Effector CD8-positive, alpha-beta T cell (primary cell): ENCODE results near the gene FAF2.
"Not testable (repeated sequence)": the region's sequence is repeated elsewhere in the genome, so short reads cannot be mapped to it uniquely, and the experiment has no call there.

ENCODE experiments used
- DNase-seq: peaks from one replicate; lab custom pipeline; 2025; lab: John Stamatoyannopoulos, UW
- total RNA-seq, 4 experiments: gene quantifications; one replicate each; lab custom pipeline; 2026; lab: John Stamatoyannopoulos, UW

FAF2 gene, protein sequence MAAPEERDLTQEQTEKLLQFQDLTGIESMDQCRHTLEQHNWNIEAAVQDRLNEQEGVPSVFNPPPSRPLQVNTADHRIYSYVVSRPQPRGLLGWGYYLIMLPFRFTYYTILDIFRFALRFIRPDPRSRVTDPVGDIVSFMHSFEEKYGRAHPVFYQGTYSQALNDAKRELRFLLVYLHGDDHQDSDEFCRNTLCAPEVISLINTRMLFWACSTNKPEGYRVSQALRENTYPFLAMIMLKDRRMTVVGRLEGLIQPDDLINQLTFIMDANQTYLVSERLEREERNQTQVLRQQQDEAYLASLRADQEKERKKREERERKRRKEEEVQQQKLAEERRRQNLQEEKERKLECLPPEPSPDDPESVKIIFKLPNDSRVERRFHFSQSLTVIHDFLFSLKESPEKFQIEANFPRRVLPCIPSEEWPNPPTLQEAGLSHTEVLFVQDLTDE
- 59.9 to 74.7 (median 73.8) reads per million in 4 experiments for total RNA-seq

DNA sequence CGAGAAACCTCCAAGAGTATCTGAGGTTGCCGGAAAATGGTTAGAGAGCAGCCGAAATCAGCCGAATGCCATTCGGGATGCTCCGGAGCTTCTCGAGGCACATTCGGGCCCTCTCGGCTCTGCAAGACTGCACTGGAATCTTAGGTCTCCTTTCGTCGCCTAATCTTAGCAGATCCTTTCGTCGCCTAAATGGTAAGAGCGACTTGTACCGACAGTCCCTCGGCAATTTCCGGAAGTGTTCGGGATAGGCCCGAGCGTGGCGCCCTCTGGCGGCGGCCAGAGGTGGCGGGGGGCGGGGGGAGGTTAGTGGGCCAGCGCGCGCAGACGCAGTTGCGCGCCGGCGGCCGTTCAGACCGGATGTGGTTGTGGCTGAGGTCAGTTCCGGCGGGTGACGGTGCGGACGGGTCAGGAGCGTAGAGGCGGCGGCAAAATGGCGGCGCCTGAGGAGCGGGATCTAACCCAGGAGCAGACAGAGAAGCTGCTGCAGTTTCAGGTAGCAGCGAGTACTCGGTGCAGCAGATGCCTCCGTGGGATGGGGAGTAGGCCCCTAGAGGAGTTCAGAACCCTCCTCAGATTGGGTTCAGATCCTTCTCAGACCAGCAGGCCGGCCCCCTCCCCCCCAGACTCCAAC is at the start of gene FAF2:
TSS of gene FAF2 (plus strand) at position 408 of the 631 bp plus-strand sequence. CDS start at position 431, 23 bp downstream.
- DNase-seq, result peak; percentile 96

DNA sequence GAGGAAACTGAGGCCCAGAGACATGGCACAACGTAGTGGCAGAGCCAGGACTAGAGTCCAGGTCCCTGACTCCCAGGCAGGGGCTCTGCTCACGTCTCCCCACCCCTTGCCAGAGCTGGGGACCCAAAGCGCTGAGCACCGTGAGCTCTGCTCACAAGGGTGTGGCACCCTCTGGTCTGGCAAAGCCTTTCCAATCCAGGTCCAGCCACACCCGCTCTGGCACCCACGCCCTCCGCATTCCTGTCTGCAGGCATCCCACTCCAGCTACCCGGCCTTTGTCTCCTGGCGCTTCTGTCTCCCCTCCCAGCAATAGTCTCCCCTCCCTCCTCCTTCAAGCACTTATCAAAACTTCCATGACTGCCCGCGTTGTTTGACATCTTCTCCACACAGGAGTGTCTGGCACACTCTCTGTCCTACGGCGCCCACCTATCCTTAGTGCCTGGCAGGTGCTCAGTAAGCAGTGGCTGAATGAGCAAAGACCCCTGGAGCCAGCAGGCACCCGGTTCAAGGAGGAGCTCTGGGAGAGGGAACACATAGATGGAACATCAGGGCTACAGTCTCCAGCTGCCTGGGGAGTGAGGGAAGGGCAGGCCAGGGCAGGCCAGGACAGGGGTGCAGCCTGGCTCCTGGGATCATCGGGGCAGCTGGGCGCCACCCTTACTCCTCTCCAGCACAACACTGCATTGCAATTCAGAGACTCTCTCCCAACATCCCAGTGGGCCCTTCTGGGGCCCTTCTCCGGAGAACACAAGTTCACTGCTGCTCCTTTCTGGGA is 47.6 kb upstream of the FAF2 start:
- no peak for DNase-seq

DNA sequence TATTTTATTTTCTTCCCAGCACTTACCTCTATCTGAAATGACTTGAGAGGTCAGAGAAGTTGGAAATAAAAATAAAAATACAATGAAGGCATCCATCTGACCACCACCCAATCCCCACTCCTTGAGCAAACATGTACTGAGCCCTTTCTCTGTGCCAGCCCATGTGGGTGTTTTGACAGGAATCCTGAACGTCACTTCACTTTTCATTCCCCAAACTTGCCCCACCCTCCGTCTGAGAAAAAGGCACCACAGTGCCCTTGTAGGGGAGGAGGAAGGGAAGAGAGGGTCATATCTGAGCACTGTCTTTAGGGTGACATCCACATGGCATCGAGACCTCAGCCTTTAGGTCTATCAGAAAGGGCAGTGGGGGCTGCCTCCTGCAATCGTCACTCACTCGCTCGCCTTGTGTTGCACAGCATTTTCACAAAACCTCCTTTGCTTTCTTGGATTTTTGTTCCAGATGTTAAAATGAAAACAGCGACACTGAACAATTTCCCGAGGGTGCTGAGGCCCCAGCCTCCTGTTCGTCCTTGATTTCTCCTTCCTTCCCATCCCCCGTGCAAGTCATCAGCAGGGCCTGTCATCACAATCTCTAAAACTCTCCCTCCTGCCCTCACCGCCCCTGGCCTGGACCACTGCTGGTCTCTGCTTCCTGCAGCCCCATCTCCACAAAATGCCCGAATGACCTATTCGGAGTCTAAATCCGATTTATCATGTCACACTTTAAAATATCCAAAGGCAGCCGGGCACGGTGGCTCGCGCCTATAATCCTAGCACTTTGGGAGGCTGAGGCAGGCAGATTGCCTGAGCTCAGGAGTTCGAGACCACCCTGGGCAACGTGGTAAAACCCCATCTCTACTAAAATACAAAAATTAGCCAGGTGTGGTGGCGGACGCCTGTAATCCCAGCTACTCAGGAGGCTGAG is 46.6 kb upstream of the FAF2 start:
- DNase-seq, result no peak

DNA sequence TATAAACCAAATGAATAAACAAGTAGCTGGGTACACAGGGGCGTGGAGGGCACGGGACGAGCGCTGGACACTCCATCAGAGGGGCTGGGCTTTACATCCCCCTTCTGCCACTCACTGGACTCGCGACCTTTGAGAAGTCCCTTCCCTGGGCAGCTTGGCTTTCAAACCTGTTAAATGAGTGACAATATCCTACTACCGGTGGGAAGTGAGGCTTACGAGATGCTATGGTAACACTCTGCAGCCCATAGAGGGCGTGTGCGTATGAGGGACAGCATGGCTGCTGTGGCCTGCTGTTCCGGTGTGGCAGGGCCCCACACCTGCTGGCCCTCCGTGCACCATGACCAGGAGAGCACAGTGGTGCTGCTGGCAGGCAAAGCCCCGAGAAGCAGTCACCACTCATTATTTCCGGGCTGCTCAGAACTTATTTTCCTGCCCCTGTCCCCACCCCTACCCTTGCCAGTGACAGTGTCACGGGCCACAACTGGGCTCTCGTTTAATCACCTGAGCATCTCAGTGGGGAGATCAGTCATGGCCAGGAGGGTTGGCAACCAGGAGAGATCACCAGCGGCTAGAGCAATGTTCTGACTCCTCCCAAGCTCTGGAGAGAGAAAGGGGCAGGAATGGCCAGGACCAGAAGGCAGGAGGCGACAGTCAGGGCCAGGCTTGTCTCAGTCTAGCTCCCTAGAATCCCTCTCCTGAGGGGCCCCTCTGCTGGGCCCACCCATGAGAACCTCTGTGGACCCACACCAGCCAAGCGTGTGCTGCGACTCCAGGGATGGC is 42.3 kb upstream of the FAF2 start:
- DNase-seq, result no peak

DNA sequence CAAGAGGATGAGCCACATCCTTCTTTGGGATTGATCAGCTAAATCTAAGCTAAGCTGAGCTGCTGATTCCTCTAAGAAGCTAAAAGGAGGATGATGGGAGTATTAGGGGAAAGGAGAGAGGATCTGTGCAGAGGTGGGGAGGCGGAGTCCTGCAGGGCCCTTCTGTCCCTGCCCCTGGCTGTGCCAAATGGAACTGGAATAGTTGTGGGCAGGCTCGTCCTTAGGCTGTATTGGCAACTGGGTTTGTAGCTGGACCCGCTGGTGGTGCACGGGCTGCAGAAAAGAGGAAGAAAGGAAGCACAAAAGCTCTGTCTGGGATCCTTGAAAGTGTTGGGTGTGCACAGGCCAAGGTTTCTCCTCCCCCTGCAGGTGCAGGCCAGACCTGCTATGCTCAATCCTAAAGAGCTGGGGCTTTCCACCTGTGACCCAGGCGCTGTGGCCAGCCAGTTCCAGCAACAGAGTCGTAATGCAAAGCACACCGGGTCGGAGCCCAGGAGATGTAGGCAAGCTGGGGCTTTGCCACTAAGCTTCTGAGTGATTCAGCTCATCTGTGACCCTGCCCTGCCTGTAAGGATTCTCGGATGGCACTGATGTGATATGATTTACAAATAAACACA is 41.6 kb upstream of the FAF2 start:
- no peak for DNase-seq

DNA sequence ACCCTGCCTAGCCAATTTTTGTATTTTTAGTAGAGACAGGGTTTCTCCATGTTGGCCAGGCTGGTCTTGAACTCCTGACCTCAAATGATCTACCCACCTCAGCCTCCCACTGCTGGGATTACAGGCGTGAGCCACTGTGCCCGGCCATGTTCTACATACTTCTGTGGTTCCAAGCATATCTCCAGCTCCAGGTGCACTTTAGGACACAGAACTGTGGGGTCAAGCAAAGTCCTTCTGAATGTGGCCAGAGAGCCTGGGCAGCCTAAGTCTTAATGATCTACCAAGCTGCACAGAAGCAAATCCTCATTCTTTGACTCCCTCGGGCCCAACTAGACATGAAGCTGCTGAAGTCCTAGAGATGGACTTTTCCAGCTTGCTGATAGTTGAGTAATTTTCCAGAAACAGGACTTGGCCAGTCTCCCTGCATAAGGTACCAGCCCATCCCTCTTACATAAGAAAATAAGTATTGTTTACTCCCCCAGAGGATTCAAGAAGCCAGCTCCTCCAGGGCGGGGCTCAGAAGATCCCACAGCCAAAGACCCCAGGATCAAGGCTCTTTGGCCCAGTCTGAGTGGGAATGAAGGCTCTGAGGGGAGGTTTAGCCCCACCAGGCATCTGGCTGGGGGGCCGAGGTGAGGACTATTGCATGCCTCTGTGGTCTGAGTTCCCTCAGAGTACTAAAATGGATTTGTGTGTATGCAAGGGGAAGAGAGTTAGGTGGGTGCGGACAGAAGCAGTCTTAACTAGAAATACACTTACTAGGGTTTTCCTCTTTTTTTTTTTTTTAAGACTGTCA is 40.5 kb upstream of the FAF2 start:
- DNase-seq, result no peak

DNA sequence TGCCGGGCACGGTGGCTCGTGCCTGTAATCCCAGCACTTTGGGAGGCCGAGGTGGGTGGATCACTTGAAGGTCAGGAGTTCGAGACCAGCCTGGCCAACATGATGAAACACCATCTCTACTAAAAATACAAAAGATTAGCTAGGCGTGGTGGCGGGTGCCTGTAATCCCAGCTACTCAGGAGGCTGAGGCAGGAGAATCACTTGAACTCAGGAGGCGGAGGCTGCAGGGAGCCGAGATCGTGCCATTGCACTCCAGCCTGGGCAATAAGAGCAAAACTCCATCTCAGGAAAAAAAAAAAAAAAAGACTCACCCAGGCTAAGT is 40.0 kb upstream of the FAF2 start:
- DNase-seq, result not testable (repeated sequence)

DNA sequence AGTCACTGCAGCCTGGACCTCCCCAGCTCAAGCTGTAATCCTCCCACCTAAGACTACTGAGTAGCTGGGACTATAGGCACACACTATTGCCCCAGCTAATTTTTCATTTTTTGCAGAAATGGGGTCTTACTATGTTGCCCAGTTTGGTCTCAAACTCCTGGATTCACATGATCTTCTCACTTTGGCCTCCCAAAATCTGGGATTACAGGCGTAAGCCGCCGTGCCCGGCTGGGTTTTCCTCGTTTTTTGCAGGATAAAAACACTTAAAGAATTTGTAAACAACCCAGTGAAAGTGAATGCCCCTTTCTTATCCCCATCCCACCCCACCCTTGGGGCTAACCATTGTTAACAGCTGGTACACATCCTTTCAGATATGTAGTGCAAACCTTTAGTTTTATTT is 39.6 kb upstream of the FAF2 start:
- no peak for DNase-seq

DNA sequence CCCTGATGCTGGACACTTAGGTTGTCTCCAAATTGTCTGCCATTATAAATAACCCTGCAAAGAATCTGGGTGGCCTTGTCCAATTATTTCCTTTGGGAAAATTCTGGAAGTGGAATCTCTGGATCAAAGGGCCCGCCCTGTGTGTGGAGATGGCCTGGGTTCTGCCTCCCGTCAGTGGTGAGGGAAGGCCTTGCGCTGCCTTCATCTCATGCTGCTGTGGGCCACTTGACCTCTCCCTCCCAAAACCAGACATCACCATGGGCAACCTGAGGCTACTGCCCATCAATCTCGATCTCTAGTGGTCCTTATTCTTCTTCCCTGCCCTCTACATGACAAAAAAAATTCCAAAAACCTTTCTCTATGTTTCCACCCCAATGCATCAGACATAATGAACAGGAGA is 38.4 kb upstream of the FAF2 start:
- no peak for DNase-seq

DNA sequence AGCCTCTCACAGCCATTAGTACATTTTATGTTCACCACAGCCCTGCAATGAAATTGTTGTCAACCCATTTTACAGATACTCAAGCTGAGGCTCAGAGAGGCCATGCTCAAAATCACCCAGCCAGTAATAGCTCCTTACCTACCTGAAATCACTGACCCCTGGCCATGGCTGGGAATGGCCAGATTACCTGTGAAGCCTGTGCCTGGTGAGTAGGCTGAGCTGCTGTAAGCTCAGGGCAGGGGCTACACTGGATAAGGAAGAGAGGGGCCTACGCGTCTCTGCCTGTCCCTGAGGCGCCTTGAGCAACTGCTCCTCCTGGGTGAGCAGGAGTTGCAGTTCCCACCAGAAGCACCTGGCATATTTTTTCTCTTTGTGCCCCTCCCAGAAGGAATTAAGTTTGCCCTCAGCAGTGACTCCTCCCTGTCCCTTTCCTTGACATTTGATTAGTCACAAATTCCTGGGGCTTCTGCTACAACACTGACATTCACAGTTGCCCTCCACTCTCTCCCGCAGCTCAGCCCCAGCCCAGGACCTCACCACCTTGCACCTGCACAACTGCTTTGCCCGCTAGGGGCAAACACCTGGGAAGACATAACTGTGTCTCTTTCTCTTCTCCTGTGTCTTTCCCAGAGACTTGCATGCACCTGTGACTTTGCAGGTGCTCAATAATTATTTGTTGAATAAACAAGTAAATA is 37.6 kb upstream of the FAF2 start:
- DNase-seq, result no peak

DNA sequence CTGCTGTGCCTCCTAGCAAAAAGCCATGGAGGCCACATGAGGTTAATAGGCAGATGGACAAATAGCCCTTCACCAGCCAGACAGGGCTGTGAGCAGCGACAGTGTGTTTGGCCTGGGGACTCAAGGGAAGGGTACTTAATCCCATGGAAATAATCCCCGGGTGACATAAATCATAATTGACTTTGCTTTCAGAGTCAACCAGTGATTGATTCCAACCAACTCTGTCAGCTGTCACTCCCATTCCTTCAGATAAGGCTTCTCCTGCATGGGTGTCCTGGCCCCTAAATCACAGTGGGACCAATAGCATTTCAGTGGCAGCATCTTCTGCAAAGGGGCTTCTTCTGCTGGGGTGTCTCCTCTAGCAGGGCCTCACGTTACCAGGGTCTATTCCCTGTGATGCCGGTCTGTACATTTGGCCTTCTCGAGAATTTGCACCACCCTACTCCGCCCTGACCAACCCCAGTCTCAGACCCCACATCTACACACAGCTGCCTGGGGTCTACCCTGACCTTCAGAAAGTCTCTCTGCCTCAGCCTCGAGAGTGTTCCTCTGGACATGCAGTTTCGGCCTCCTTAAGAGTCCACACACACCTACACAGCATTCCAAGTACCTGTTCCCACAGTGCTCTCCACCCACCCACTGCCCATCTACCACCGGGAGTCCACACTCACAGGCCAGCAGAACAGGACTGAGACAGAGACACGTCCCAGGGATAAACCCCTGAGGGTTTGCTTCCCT is 35.5 kb upstream of the FAF2 start:
- no peak for DNase-seq

DNA sequence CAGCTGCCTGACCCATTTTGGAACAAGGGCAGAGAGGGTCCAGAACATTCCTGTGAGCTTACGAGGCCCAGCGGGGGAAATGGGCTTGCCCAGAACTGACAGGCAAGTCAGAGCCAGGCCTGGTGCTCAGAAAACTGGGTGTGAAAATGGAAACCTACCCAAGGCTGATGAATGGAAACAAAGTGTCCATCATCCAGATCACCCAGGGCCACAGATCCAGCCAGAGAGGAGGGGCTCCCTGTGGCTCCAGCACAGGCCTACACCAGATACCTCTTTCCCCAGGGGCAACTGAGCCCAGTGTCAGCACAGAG is 35.0 kb upstream of the FAF2 start:
- DNase-seq, result no peak

DNA sequence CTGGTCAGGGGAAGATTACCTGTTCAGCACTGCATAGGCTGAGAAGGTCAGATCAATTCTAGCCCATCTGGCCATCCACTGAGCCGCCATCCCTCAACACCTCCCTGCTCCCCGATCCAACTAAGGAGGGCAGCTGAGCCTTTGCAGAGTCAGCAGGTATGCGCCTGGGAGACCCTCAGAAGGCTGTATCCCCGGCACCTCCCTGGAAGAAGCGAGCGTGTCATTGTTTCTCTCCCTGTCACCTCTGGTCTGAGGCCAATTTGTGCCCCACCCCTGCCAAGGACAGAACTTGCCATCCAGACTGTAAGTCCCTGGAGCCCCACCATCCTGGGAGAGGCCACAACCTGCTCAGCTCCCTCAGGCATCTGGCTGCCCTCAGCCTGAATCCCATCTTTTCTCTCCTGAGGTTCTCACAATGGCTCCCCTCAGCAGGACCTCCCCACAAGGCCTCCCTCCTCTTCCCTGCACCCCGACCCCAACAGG is 34.4 kb upstream of the FAF2 start:
- DNase-seq, result no peak

DNA sequence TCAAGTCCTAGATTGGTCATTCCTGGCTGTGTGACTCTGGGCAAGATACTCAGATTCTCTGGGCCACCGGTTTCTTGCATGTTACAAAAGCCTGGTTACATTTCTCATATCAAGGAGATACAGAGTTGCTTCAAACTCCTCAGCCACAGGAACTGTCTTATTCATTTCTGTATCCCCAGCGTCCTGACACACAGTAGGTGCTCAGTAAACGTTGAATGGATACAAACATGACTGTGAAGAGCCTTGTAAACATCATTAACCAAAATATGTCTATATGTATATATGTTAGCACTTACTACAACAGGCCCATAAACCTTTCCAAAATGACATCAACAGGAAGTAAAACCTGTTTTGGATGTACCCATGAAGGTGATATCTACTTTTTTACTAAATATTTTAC is 33.5 kb upstream of the FAF2 start:
- no peak for DNase-seq

DNA sequence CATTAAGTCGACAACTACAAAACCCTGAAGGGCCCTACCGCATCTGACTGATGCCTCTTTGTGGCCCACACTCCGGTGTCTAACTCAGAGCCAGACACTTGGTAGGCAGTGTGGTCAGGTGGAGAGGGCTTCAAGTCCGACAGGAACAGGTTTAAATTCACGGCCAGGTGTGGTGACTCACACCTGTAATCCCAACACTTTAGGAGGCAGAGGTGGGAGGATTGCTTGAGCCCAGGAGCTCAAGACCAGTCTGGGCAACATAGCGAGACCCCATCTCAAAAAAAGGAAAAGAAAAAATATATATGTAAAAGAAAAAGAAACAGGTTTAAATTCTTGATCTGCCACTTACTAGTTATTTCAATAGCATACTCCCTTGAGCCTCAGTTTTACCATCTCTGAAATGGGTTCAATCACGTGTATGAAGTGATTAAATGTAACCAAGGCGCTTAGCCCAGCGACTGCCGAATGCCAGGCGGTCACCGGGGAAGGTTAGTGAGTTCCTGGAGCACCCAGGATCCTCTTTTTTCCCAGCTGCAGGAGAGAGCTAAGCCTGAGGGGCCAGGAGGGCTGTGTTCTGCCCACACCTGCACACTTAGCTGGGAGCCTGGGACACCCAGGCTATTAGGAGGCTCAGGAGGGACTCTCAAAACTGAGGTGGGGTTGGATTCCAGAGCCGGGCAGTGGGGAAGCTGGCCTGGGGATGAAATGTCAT is 32.8 kb upstream of the FAF2 start:
- DNase-seq, result no peak

DNA sequence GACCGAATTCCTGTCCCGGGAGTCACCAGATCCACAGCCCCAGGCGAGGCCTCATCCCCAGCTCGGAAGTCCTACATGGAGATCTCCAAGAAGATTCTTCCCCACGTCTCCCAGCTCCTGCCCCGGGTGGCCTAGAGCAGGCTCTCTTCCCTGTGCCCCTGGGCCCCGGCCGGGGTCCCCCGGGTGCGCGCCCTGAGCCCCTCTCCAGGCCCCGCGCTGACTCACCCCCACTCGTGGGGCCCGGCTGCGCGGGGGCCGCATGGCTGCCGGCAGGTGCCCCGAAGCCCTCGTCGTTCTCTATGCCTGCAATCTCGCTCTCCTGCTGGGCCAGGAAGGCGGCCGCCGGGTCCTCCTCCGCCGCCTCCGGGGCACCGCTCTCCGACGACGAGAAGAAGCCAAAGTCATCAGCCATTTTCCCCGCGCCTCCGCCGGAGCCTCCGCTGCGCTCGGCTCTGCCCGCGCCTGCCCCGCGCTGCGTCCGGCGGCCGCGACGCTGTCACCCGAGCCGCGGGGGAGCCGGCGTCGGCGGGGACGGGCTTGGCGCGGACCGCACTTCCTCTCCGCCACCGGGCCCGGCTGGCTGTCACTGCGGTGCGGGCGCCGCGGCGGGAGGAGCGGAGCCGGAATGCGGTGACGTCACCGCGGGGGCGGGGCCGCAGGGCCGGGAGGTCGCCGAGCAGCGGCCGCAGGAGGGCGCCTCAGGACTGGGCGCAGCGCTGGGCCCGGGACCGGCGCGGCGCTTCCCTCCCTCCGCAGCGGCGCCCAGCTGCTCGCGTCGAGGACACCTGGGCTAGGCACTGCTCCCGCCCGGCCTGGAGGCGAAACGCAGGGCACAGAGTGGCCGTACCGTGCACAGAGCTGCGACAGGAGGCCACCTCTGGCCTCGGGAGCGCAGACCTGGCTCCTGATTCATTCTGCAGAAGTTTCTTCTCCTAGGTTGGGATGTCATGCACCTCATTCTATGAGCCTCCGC is 31.9 kb upstream of the FAF2 start, which contains the start of gene CLTB:
TSS of gene CLTB (minus strand) at position 588 of the 973 bp plus-strand sequence. CDS start at position 412, 176 bp downstream.
- DNase-seq, result peak; percentile 84
